COLO829 (cell line): ENCODE results near the gene MYO9B.
"Not testable (repeated sequence)": the region's sequence is repeated elsewhere in the genome, so short reads cannot be mapped to it uniquely, and the experiment has no call there.

Experiments used
- DNase-seq: peaks from one replicate; pipeline ENCODE4 v3.0.0; 2012; ENCODE audit warnings: low spot score

The MYO9B gene

DNA sequence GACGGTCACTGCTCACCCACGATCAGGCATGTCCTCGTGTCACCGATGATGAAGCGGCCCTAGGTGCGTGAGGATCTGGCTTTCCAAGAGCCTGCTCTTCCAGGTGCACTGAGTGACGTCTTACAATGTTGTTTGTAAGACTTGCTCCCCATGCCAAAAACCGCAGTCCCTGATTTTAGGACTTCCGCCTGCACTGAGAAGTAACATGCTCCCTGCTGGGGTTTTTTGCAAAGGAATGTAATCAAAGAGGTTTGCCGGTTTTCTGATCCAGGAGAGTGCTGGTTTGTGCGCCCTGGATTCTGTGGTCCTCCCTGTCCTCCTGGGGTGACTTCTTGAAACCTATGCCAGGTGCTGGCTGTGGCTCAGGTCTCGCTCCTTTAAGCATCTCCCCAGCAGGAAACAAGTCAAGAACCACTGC is 38.8 kb downstream of the MYO9B start:
- no peak for DNase-seq

- DNase-seq, result no peak
Observed at GRCh38 chr19:17116996-17117702, 41.6 kb downstream of the MYO9B start.

DNA sequence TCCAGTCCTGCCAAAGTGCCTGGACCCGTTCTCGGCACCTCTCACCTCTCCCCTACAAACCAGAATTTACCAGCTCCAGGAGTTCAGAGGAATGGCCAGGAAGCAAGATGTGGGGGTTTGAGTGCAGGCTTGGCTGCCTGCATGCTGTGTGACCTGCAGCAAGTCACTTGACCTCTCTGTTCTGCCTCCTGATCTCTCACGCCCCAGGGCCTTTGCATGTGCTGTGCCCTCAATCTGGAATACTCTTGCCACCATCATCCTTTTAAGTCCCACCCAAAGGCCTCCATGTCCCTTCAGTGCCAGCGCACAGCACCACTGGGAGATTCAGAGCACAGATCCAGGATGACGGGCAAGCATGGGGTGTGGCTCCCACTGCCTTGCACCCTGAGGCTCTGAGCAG is 43.4 kb downstream of the MYO9B start:
- DNase-seq, result no peak

DNA sequence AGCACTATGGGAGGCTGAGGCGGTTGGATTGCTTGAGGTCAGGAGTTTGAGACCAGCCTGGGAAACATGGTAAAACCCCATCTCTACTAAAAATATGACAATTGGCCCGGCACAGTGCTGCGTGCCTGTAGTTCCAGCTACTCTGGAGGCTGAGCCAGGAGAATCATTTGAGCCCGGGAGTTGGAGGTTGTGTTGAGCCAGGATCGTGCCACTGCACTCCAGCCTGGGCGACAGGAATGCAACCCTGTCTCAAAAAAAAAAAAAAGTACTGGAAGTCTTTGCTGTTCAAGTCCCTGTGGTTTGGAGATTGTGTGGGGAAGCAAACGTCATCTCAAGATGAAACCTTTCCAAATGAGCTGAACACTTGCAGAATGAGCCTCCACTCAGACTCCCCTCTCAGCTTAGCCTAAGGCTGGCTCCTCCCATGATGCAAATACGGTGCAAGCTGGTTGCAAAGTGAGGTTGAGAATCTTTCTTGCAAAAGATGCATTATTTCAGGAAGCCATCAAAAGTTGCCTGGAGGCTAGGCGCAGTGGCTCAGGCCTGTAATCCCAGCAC is 46.2 kb downstream of the MYO9B start:
- no peak for DNase-seq

DNA sequence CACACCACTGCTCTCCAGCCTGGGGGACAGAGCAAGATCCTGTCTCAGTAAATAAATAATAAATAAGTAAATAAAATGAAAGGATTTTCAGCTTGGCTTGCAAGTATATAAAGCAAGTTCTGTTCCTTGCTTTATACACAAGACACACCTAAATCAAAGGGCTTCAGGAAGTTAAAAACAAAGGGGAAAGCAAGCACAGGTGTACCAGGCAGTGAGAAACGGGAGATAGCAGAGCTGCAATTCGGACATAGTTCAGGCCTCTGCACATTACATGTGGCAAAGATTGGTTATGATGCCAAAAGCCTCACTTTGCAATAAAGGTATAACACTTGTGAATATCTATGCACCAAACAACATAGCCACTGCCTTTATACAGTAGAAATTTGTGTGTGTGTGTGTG is 47.5 kb downstream of the MYO9B start:
- DNase-seq, result no peak

GRCh38 chr19:17124025-17124424 is 48.4 kb downstream of the MYO9B start:
- no peak for DNase-seq

- peak; percentile 56 for DNase-seq
Observed at GRCh38 chr19:17125062-17125727, 49.6 kb downstream of the MYO9B start.

- peak; percentile 37 for DNase-seq
Observed at GRCh38 chr19:17125728-17126677, 50.4 kb downstream of the MYO9B start.

DNA sequence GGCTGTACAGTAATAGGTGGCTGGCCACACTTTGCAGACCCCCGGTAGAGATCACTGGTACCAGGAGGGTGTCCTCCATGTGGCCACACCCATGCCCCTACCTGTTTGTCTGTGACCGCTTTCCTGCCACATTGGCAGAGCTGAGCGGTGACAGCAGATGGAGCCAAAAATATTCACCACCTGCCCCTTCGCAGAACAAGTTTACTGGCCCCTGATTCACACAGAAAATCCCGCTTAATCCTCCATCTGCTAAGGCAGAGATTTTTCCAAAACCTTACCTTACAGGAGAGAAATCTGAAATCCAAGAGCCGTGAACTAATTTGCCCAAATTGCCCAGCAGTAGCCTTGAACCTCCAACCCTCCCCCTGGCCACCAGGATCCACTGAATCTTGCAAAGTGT is 52.1 kb downstream of the MYO9B start:
- no peak for DNase-seq

GRCh38 chr19:17128403-17128802 is 52.8 kb downstream of the MYO9B start:
- DNase-seq, result no peak

DNA sequence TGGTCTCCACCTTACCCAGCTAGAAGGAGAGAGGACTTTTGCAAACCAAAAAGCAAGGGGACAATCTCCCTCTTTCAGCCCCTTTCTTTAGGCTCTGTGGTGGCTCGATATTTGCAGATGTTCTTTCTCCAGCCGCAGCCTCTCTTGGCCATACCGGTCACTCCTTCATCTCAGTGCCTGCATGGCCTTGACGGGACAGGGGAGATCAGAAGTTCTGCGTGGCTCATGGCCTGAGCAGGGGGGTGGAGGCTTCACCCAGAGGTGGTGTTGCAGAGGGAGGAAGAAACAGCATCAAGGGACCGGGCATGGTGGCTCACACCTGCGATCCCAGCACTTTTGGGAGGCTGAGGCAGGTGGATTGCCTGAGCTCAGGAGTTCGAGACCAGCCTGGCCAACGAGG is 53.2 kb downstream of the MYO9B start:
- no peak for DNase-seq

GRCh38 chr19:17129377-17129776 is 53.8 kb downstream of the MYO9B start:
- DNase-seq, result no peak

- peak; percentile 91 for DNase-seq
Observed at GRCh38 chr19:17135001-17135853, 59.6 kb downstream of the MYO9B start.

DNA sequence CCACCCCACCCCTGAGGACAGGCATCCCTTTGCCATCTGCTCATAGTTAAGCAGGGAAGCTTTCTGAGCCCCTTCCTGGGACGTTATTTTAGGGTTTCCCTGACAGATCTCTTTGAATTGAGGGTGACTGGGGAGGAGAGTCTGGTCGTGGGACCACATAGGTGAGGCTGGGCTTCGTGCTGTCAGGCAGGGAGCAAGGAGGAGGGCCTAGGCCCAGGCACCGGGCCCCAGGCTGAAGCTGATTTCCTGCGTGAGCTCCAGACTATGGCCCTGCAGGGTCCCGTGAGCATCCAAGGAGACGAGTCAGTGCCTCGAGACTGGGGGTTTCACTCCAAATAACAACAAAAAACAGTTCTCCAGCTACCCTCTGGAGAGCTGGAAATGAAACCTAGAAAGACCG is 60.4 kb downstream of the MYO9B start:
- no peak for DNase-seq

- DNase-seq, result no peak
Observed at GRCh38 chr19:17136617-17137016, 61.0 kb downstream of the MYO9B start.

DNA sequence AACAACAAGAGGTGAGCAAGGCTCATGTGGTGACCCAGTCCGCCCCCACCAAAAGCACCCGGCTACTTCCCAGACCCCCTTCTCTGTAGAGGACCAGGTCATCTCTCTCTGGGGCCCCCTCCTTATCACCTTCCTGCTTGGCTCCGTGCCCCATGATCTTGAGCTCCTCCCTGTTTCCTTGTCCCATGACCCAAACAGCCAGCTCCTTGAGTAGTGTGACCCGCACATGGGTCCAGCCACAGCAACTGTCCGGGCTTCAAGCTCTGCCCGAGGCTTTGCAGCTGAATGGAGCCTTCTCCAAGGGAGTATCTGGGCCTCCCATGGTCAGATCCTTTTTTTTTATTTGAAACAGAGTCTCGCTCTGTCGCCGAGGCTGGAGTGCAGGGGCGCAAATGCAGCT is 61.8 kb downstream of the MYO9B start:
- no peak for DNase-seq

- not testable (repeated sequence) for DNase-seq
Observed at GRCh38 chr19:17138052-17138846, 62.7 kb downstream of the MYO9B start.

GRCh38 chr19:17138937-17139598 is 63.5 kb downstream of the MYO9B start:
- no peak for DNase-seq

DNA sequence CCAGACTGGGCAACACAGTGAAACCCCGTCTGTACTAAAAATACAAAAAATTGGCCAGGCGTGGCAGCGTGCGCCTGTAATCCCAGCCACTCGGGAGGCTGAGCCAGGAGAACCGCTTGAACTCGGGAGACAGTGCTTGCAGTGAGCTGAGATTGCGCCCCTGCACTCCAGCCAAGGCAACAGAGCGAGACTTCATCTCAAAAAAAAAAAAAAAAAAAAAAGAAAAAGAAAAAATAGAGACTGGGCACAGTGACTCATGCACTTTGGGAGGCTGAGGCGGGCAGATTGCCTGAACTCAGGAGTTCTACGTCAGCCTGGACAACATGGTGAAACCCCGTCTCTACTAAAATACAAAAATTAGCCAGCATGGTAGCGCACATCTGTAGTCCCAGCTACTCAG is 69.2 kb downstream of the MYO9B start:
- not testable (repeated sequence) for DNase-seq
